ENCODE measurements around the gene STARD10.

Gene STARD10

DNA sequence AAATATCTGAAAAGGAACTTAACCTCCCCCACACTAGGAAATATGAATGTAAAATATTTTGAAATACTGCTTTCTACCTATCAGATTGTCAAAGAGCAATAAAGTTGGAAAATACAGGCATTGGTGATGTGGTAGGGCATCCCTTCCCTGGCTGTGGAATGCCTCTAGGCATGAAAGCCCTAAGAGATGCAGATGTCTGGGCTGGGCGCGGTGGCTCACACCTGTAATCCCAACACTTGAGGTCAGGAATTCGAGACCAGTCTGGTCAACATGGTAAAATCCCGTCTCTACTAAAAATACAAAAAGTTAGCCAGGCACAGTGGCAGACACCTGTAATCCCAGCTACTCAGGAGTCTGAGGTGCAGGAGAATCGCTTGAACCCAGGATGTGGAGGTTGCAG, 63.6 kb downstream of the STARD10 start:
- peaks cover 13% of the 10 kb centered on the region for H3K4me1 ChIP-seq (ENCODE audit: control insufficient read depth, insufficient read depth, low read length)
- H3K9me3 ChIP-seq (ENCODE audit: control insufficient read depth in 2 of 2, low read length in 2 of 2), result no peaks in the 10 kb centered on the region
- H3K27ac ChIP-seq (ENCODE audit: low read length), result no peak overlapping the region
- no peaks in the 10 kb centered on the region for H3K36me3 ChIP-seq (ENCODE audit: control insufficient read depth in 2 of 2, insufficient read depth in 2 of 2, low read length in 2 of 2)
- no peak overlapping the region for H3K4me3 ChIP-seq (ENCODE audit: low read length in 2 of 2)
- H3K9ac ChIP-seq (ENCODE audit: low read length in 2 of 2), result no peak overlapping the region
- no peaks in the 10 kb centered on the region for H3K27me3 ChIP-seq (ENCODE audit: control insufficient read depth in 1 of 2, insufficient read depth in 2 of 2, low read length in 2 of 2)

DNA sequence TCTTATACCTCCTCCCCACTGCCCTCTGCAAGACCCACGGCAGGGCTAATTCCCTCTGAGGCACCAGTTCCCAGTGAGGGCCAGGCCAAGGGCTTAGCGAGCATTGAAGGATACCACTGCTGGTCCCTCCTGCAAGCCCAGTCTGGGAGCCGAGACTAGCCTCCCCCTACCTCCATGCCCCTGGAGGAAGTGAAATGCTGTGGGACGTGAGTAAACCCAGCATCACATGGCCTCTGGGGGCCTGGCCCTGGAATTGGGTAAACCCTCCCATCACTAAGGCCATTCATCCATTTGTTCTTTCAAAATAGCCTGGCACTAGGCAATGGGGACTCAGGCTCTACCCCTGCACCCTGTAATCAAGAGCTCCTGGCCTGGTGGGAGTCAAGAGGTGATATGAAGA, 66.3 kb downstream of the STARD10 start:
- Histone ChIP-seq H3K9ac (ENCODE audit: low read length in 2 of 2) (no peak overlapping the region), H3K4me1 (ENCODE audit: control insufficient read depth, insufficient read depth, low read length) (peaks cover 18% of the 10 kb centered on the region), H3K9me3 (ENCODE audit: control insufficient read depth in 2 of 2, low read length in 2 of 2) (no peaks in the 10 kb centered on the region), H3K27ac (ENCODE audit: low read length) (no peak overlapping the region), H3K36me3 (ENCODE audit: control insufficient read depth in 2 of 2, insufficient read depth in 2 of 2, low read length in 2 of 2) (no peaks in the 10 kb centered on the region), H3K4me3 (ENCODE audit: low read length in 2 of 2) (no peak overlapping the region), H3K27me3 (ENCODE audit: control insufficient read depth in 1 of 2, insufficient read depth in 2 of 2, low read length in 2 of 2) (no peaks in the 10 kb centered on the region)

DNA sequence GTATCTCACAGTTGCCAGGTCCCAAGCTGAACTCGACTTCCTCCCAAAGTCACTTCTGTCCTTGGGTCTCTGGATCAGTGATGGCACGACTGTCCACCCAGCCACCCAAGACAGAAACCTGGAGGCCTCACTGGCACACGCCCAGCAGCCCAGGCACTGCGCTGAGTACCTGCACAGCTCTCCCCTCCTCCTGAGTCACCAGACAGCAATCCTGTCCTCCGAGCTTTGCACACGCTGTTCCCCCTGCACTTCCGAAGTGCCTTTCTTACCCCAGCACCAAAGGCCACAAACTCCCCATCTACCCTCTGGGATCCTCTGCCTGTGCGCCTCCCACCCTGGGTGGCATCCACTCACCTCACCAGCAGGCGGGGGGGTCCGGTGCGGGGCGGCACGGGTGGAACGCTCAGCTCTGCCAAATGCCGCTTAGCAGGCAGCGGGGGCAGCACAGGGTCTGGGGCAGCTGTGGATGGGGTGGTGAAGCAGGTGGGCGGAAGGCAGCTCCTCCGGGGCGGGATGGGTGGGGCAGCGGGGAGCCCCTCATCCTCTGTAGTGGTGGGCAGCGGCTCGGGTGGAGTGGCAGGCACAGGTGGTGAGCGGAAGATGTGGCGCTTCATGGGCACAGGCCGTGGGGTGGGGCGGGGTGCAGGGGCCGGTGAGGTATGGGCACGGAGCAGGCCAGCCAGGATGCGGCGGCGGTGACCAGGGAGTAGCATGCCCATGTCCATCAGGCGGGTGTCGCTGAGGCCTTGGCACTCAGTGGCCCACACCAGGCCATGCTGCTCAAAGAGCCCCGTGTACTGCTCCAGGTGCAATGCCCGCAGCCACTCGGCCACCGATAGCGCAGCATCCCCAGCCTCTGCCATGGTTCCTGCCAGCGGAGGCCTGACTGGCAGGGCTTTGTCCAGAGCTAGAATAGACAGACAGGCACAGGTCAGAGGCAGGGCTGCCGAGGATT, 67.3 kb downstream of the STARD10 start:
- no peak overlapping the region for H3K27ac ChIP-seq (ENCODE audit: low read length)
- H3K9ac ChIP-seq (ENCODE audit: low read length in 2 of 2), result no peak overlapping the region

DNA sequence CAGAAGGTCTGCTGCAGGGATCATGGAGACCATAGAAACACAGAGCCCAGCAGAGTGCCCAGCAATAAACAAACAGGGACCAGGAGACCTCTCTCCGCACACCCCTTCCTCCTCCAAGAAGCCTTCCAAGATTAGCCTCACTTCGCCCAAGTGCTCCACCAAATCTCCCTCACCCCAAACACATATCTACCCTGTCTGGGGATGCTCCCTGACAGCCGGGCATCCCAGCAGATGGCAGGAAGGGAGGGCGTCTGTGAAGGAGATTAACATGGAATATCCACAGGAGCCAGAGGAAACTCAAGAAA, 68.2 kb downstream of the STARD10 start:
- Histone ChIP-seq H3K36me3 (ENCODE audit: control insufficient read depth in 2 of 2, insufficient read depth in 2 of 2, low read length in 2 of 2) (no peaks in the 10 kb centered on the region), H3K27ac (ENCODE audit: low read length) (no peak overlapping the region), H3K9ac (ENCODE audit: low read length in 2 of 2) (no peak overlapping the region), H3K9me3 (ENCODE audit: control insufficient read depth in 2 of 2, low read length in 2 of 2) (no peaks in the 10 kb centered on the region), H3K4me1 (ENCODE audit: control insufficient read depth, insufficient read depth, low read length) (peaks cover 30% of the 10 kb centered on the region), H3K4me3 (ENCODE audit: low read length in 2 of 2) (no peak overlapping the region), H3K27me3 (ENCODE audit: control insufficient read depth in 1 of 2, insufficient read depth in 2 of 2, low read length in 2 of 2) (no peaks in the 10 kb centered on the region)

More for the DNA sequence above, 67.3 kb downstream of the STARD10 start:
- H3K27me3 ChIP-seq (ENCODE audit: control insufficient read depth in 1 of 2, insufficient read depth in 2 of 2, low read length in 2 of 2), result no peaks in the 10 kb centered on the region
- H3K4me3 ChIP-seq (ENCODE audit: low read length in 2 of 2), result no peak overlapping the region
- peaks cover 22% of the 10 kb centered on the region for H3K4me1 ChIP-seq (ENCODE audit: control insufficient read depth, insufficient read depth, low read length)
- H3K9me3 ChIP-seq (ENCODE audit: control insufficient read depth in 2 of 2, low read length in 2 of 2), result no peaks in the 10 kb centered on the region
- H3K36me3 ChIP-seq (ENCODE audit: control insufficient read depth in 2 of 2, insufficient read depth in 2 of 2, low read length in 2 of 2), result no peaks in the 10 kb centered on the region

DNA sequence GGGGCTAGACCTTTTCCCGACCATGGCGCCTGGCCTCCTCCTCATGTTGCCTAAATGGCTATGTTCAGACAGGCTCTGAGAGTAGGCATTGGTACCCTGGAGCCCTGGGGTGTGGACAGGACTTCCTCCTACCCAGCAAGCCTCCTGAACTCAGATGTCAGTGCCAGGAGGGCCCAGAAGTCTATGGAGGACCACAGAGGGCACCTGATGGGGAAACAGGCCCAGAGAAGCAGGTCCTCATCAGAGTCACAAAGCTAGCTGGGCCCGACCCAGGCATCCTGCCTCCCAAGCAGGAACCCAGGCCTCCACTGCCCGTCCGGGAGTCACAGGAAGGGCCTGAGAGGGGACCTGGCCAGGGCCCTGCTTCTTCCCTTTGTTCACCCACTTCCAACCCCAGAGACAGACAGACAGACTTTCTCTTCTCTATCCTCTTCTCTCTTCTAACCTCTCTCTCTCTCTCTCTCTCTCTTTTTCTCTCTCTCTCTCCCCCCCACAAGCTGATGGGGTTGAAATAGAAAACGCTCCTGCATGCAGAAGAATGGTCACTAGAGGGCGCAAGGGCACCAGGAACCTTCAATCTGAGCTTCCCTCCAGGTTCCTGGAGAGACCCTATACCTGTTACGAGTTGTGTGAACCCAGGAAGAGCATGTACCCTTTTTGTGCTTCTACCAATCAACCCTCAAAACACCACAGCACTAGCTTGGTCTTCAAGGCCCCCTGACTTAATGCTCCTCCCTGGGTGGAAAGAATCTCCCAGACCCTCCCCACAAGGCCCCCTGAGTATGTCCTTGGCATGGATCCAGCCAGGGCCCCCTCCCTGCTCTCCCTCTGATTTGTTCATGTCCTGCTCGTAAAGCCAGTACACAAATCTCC, 68.8 kb downstream of the STARD10 start:
- Histone ChIP-seq H3K9me3 (ENCODE audit: control insufficient read depth in 2 of 2, low read length in 2 of 2) (no peaks in the 10 kb centered on the region), H3K4me1 (ENCODE audit: control insufficient read depth, insufficient read depth, low read length) (peaks cover 35% of the 10 kb centered on the region), H3K27me3 (ENCODE audit: control insufficient read depth in 1 of 2, insufficient read depth in 2 of 2, low read length in 2 of 2) (no peaks in the 10 kb centered on the region), H3K27ac (ENCODE audit: low read length) (no peak overlapping the region), H3K9ac (ENCODE audit: low read length in 2 of 2) (no peak overlapping the region), H3K36me3 (ENCODE audit: control insufficient read depth in 2 of 2, insufficient read depth in 2 of 2, low read length in 2 of 2) (no peaks in the 10 kb centered on the region), H3K4me3 (ENCODE audit: low read length in 2 of 2) (no peak overlapping the region)

DNA sequence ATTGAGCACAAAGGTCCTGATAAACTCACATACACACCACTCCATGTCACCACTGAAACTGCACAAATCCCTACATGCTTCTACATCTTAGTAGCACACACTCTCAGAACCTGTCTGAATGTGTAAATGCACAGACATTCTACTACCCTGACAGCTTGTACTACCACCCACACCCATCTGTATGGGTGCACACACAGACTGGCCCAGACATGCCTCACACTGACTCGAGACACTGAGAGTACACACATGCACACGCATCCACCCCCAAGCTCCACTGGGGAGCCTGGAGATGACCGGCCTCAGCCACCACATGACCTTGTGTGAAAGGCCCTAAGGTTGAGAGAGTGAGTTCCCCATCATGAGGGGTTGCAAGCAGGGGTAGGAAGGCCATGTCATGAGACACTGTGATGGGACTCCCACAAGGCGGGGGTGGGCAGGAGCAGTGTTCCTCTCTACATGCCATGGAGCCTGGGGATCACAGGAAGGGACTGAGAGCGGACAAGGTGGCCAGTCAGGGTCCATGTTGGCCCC, 69.8 kb downstream of the STARD10 start:
- H3K9me3 ChIP-seq (ENCODE audit: control insufficient read depth in 2 of 2, low read length in 2 of 2), result no peaks in the 10 kb centered on the region
- H3K27me3 ChIP-seq (ENCODE audit: control insufficient read depth in 1 of 2, insufficient read depth in 2 of 2, low read length in 2 of 2), result no peaks in the 10 kb centered on the region
- H3K27ac ChIP-seq (ENCODE audit: low read length), result no peak overlapping the region
- H3K4me1 ChIP-seq (ENCODE audit: control insufficient read depth, insufficient read depth, low read length), result peaks cover 45% of the 10 kb centered on the region
- no peaks in the 10 kb centered on the region for H3K36me3 ChIP-seq (ENCODE audit: control insufficient read depth in 2 of 2, insufficient read depth in 2 of 2, low read length in 2 of 2)
- H3K4me3 ChIP-seq (ENCODE audit: low read length in 2 of 2), result no peak overlapping the region
- H3K9ac ChIP-seq (ENCODE audit: low read length in 2 of 2), result no peak overlapping the region

DNA sequence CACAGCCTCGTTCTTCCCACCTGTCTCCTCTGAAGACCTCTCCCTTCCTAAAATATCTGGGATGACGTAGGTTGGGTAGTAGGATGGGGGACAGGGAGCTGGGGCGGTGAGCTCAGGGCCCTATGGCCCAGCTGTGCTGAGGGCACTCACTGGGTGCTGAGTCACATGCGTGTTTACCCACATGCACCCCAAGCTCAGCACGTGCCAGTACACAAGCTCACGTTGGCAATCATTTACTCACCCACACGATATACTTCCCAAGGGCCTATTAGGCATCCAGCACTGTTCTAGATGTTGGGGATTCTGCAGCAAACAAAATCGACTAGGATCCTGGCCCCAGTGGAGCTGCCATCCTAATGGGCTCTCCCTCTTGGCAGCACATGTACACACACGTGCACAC, 70.3 kb downstream of the STARD10 start:
- peaks cover 0 to 2% of the 10 kb centered on the region in 2 donors for H3K36me3 ChIP-seq (ENCODE audit: control insufficient read depth in 2 of 2, insufficient read depth in 2 of 2, low read length in 2 of 2)
- no peaks in the 10 kb centered on the region for H3K9me3 ChIP-seq (ENCODE audit: control insufficient read depth in 2 of 2, low read length in 2 of 2)
- H3K9ac ChIP-seq (ENCODE audit: low read length in 2 of 2), result no peak overlapping the region
- peaks cover 51% of the 10 kb centered on the region for H3K4me1 ChIP-seq (ENCODE audit: control insufficient read depth, insufficient read depth, low read length)
- no peaks in the 10 kb centered on the region for H3K27me3 ChIP-seq (ENCODE audit: control insufficient read depth in 1 of 2, insufficient read depth in 2 of 2, low read length in 2 of 2)
- no peak overlapping the region for H3K4me3 ChIP-seq (ENCODE audit: low read length in 2 of 2)
- no peak overlapping the region for H3K27ac ChIP-seq (ENCODE audit: low read length)

DNA sequence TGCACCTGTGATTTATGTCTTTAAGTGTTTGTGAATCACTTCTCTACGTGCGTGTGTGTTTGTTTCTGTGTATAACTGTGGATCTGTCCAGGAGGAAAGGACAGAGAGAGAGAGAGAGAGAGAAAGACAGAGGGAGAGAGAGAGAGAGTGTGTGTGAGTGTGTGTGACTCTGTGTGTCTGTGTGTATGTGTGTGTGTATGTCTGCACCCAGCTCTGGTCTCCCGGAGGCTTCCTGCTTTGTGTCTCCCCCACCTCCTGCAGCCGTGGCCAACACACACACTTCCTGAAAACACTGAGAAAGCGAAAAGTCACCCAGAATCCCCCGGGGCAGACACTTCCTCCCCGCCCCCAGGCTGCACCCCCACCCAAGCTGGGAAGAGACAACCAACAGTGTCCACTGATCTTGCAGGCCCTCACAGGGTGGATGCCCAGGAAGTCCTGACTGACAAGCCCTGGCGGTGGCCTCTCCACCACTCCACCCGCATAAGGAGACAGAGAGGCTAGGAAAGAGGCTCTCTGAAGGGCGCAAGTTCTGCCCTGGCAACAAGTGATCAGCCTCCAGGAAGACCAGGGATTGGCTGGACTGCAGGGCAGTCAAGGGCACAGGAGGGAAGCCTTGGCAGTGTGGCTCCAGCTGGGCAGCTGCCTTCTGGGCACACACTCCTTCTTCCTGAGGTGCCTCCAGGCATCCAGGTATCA, 71.6 kb downstream of the STARD10 start:
- H3K9ac ChIP-seq (ENCODE audit: low read length in 2 of 2), result peak overlapping the region; percentile 86 to 88
- peaks cover 51% of the 10 kb centered on the region for H3K4me1 ChIP-seq (ENCODE audit: control insufficient read depth, insufficient read depth, low read length)
- H3K9me3 ChIP-seq (ENCODE audit: control insufficient read depth in 2 of 2, low read length in 2 of 2), result no peaks in the 10 kb centered on the region
- H3K4me3 ChIP-seq (ENCODE audit: low read length in 2 of 2), result peak overlapping the region; percentile 91 to 93
- H3K27me3 ChIP-seq (ENCODE audit: control insufficient read depth in 1 of 2, insufficient read depth in 2 of 2, low read length in 2 of 2), result no peaks in the 10 kb centered on the region
- peaks cover 2 to 3% of the 10 kb centered on the region in 2 donors for H3K36me3 ChIP-seq (ENCODE audit: control insufficient read depth in 2 of 2, insufficient read depth in 2 of 2, low read length in 2 of 2)
- peak overlapping the region; percentile 69 for H3K27ac ChIP-seq (ENCODE audit: low read length)

DNA sequence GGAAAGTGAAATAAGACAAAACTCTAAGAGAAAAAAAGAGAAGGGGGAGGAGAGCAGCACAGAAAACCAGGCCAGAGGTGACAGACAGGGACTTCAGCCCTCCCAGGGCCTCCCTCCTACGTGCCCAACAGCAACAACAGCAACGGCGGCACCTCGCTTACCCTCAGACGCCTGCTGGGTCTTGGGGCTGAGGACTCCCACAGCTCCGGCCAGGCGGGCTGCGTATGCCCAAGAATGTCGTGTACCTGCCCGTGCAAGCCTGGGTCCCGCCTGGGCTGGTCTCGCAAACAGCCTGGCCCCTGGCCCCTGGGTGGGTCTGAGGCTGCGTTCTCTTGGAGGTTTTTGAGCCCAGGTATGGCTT, 72.2 kb downstream of the STARD10 start:
- Histone ChIP-seq H3K9ac (ENCODE audit: low read length in 2 of 2) (peak overlapping the region; percentile 86 to 88), H3K36me3 (ENCODE audit: control insufficient read depth in 2 of 2, insufficient read depth in 2 of 2, low read length in 2 of 2) (peaks cover 3% of the 10 kb centered on the region in 2 donors), H3K9me3 (ENCODE audit: control insufficient read depth in 2 of 2, low read length in 2 of 2) (no peaks in the 10 kb centered on the region), H3K27me3 (ENCODE audit: control insufficient read depth in 1 of 2, insufficient read depth in 2 of 2, low read length in 2 of 2) (no peaks in the 10 kb centered on the region), H3K27ac (ENCODE audit: low read length) (peak overlapping the region; percentile 69), H3K4me1 (ENCODE audit: control insufficient read depth, insufficient read depth, low read length) (peaks cover 56% of the 10 kb centered on the region), H3K4me3 (ENCODE audit: low read length in 2 of 2) (peak overlapping the region; percentile 91 to 93)

DNA sequence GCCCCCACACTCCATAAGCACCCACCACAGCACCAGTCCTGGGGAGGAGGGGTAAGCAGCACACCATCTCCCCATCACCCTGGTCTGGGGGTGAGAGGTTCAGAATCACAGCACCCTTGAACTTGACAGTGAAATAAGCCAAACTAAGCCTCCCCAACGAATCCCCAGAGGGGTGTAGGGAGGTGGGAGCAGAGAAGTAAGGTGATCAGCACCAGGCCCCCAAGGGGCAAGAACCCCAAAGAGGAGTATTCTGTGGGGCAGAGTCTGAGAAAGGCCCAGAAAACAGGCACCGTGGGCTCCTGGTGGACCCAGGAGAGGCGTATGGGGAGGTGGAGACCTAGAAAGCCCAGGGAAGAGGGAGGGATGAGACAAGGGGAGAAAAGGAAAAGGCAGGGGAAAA, 72.6 kb downstream of the STARD10 start:
- H3K36me3 ChIP-seq (ENCODE audit: control insufficient read depth in 2 of 2, insufficient read depth in 2 of 2, low read length in 2 of 2), result peaks cover 3% of the 10 kb centered on the region in 2 donors
- peaks cover 60% of the 10 kb centered on the region for H3K4me1 ChIP-seq (ENCODE audit: control insufficient read depth, insufficient read depth, low read length)
- peak overlapping the region; percentile 86 to 88 for H3K9ac ChIP-seq (ENCODE audit: low read length in 2 of 2)
- peak overlapping the region; percentile 91 to 93 for H3K4me3 ChIP-seq (ENCODE audit: low read length in 2 of 2)
- H3K9me3 ChIP-seq (ENCODE audit: control insufficient read depth in 2 of 2, low read length in 2 of 2), result no peaks in the 10 kb centered on the region
- peak overlapping the region; percentile 69 for H3K27ac ChIP-seq (ENCODE audit: low read length)
- H3K27me3 ChIP-seq (ENCODE audit: control insufficient read depth in 1 of 2, insufficient read depth in 2 of 2, low read length in 2 of 2), result no peaks in the 10 kb centered on the region
